K562 (cell line): Measurements from ENCODE around the gene SORL1-AS1.

ENCODE experiments used
- ATAC-seq: fragments of 200-7000 bp; cut with Tn5 transposase; 3 replicates; pipeline ENCODE4 v1.9.1; 2020; ENCODE audit warnings: moderate library complexity
- BruUV-seq: library from RNA; stranded (reverse); fragments of 400-500 nt; replicated peaks from 2 replicates; lab custom pipeline; 2021; lab: Mats Ljungman, UMichigan
- CTCF ChIA-PET: fragments of 300-600 bp; formaldehyde crosslinking; extraction: SDS; loops from one replicate; lab custom pipeline; 2021; ENCODE audit warnings: low intra/inter-chr PET ratio; lab: Yijun Ruan, JAX
- POLR2A ChIA-PET: fragments of 300-600, 350-650 bp; sonication (Branson Sonifier 250); formaldehyde crosslinking; extraction: SDS; loops from one replicate; lab custom pipeline; 2021; ENCODE audit warnings: antibody characterized with exemption, inconsistent platforms; lab: Yijun Ruan, JAX
- DNase-seq, 4 experiments: peaks; one replicate each; pipeline versions ENCODE4 v3.0.0 to v3.0.0-alpha.2; 2011 to 2018; ENCODE audit warnings: low spot score in 3 of 4, mixed read lengths in 3 of 4; ENCODE audit errors: extremely low read depth in 1 of 4
- FAIRE-seq: peaks from 2 replicates; lab custom pipeline; 2011; peaks lifted over from hg19 to GRCh38; lab: Jason Lieb, UNC
- H2AFZ ChIP-seq: 2 replicates; pipeline ENCODE4 v1.6.0; 2011; ENCODE audit warnings: low read depth, low read length, control low read depth, inconsistent platforms
- H3K27ac ChIP-seq: fragments of 200-600 bp; 3 replicates; pipeline ENCODE4 v1.8.0; 2011; ENCODE audit warnings: low read depth, mild to moderate bottlenecking, control low read depth, inconsistent platforms, low read length, moderate library complexity, mixed read lengths; ENCODE audit errors: extremely low read depth
- H3K27me3 ChIP-seq, 2 experiments: fragments of 300-600 bp in 1 of 2; 2 replicates in 1 of 2; 3 replicates in 1 of 2; pipeline versions ENCODE4 v1.6.0 to v1.8.0; 2011; ENCODE audit warnings: inconsistent platforms in 2 of 2, low read length in 2 of 2, mild to moderate bottlenecking in 1 of 2, mixed read lengths in 1 of 2, moderate library complexity in 1 of 2; ENCODE audit not compliant: control insufficient read depth in 2 of 2, insufficient read depth in 2 of 2
- H3K36me3 ChIP-seq: fragments of 300-600 bp; 3 replicates; pipeline ENCODE4 v1.8.0; 2011; ENCODE audit warnings: mild to moderate bottlenecking, low read length, inconsistent platforms; ENCODE audit not compliant: control insufficient read depth, insufficient read depth
- H3K4me1 ChIP-seq, 2 experiments: fragments of 200-600 bp in 1 of 2; replicated peaks in 1 of 2; 2 replicates in 1 of 2; 3 replicates in 1 of 2; pipeline versions ENCODE4 v1.5.1 to v1.8.0; 2011; ENCODE audit warnings: inconsistent platforms in 2 of 2, low read length in 2 of 2, mild to moderate bottlenecking in 1 of 2, mixed read lengths in 1 of 2, moderate library complexity in 1 of 2; ENCODE audit not compliant: control insufficient read depth in 2 of 2, insufficient read depth in 2 of 2
- H3K4me2 ChIP-seq: 2 replicates; pipeline ENCODE4 v1.6.1; 2011; ENCODE audit warnings: low read length, control low read depth, inconsistent platforms, mixed read lengths; ENCODE audit not compliant: insufficient read depth
- H3K4me3 ChIP-seq: fragments of 200-600 bp; sonication (generic), shearing (Covaris generic); 2 replicates; pipeline ENCODE4 v1.5.1; 2016; ENCODE audit warnings: control low read depth, inconsistent platforms
- H3K79me2 ChIP-seq: fragments of 200-600 bp; 3 replicates; pipeline ENCODE4 v1.8.0; 2011; ENCODE audit warnings: low read length, inconsistent platforms; ENCODE audit not compliant: control insufficient read depth, insufficient read depth
- H3K9ac ChIP-seq, 2 experiments: 2 replicates each; pipeline versions ENCODE4 v1.6.0 to v1.6.1; 2011; ENCODE audit warnings: low read depth in 2 of 2, low read length in 2 of 2, control low read depth in 1 of 2, inconsistent platforms in 1 of 2, mild to moderate bottlenecking in 1 of 2, mixed read lengths in 1 of 2; ENCODE audit not compliant: insufficient read depth in 1 of 2
- H3K9me1 ChIP-seq: one replicate; pipeline ENCODE4 v1.6.0; 2011; ENCODE audit warnings: inconsistent platforms, mild to moderate bottlenecking, low read length, moderate library complexity; ENCODE audit not compliant: control insufficient read depth, insufficient read depth
- H3K9me3 ChIP-seq: replicated peaks from 2 replicates; pipeline ENCODE4 v1.5.1; 2011; ENCODE audit warnings: low read depth, low read length, inconsistent platforms; ENCODE audit not compliant: control insufficient read depth, insufficient read depth
- H4K20me1 ChIP-seq: replicated peaks from 2 replicates; pipeline ENCODE4 v1.6.1; 2011; ENCODE audit warnings: low read length, inconsistent platforms, mixed read lengths; ENCODE audit not compliant: control insufficient read depth, insufficient read depth
- ATF7 ChIP-seq: fragments of 450-650 bp; IDR thresholded peaks from 2 replicates; pipeline ENCODE4 v1.7.1; 2014; ENCODE audit warnings: mild to moderate bottlenecking, moderate library complexity
- CHD7 ChIP-seq: fragments of 200-600 bp; sonication (generic); IDR thresholded peaks from one replicate; pipeline ENCODE4 v1.6.1; 2012; ENCODE audit warnings: mild to moderate bottlenecking, low read depth, low read length, inconsistent platforms
- DACH1 ChIP-seq: fragments of 450-650 bp; IDR thresholded peaks from 2 replicates; pipeline ENCODE4 v1.6.1; 2018; ENCODE audit not compliant: partially characterized antibody
- FOXJ3 ChIP-seq: sonication (generic); formaldehyde crosslinking; IDR thresholded peaks from 2 replicates; pipeline ENCODE4 v1.4.0; 2020; ENCODE audit warnings: mild to moderate bottlenecking, missing genetic modification reagents
- FOXP1 ChIP-seq: sonication (generic); formaldehyde crosslinking; IDR thresholded peaks from 2 replicates; pipeline ENCODE4 v1.8.0; 2022; ENCODE audit warnings: mild to moderate bottlenecking, missing genetic modification reagents
- GATA2 ChIP-seq: sonication (generic); formaldehyde crosslinking; IDR thresholded peaks from 2 replicates; pipeline ENCODE4 v1.4.0; 2020; ENCODE audit warnings: mild to moderate bottlenecking, missing genetic modification reagents
- MCM2 ChIP-seq: fragments of 450-650 bp; IDR thresholded peaks from 2 replicates; pipeline ENCODE4 v1.6.1; 2017; ENCODE audit warnings: low read depth, mild to moderate bottlenecking
- MYC ChIP-seq, 2 experiments: fragments of 250-450 bp in 1 of 2; sonication (Bioruptor Pico) in 1 of 2; IDR thresholded peaks; 2 replicates each; pipeline versions ENCODE4 v1.5.1 to v1.6.1; 2012 to 2021; ENCODE audit warnings: low read depth in 2 of 2, borderline replicate concordance in 1 of 2, improper control_type of control experiment in 1 of 2, low read length in 1 of 2, mild to moderate bottlenecking in 1 of 2, moderate library complexity in 1 of 2
- PHF21A ChIP-seq: fragments of 450-650 bp; IDR thresholded peaks from 2 replicates; pipeline ENCODE4 v1.6.1; 2017; ENCODE audit warnings: low read depth, borderline replicate concordance
- PML ChIP-seq: IDR thresholded peaks from 2 replicates; pipeline ENCODE4 v1.6.1; 2012; ENCODE audit warnings: low read length, inconsistent platforms
- SNIP1 ChIP-seq: fragments of 450-650 bp; IDR thresholded peaks from 2 replicates; pipeline ENCODE4 v1.7.1; 2017; ENCODE audit warnings: low read depth, mild to moderate bottlenecking
- ZFP1 ChIP-seq: fragments of 450-650 bp; formaldehyde crosslinking; IDR thresholded peaks from 2 replicates; pipeline ENCODE4 v1.4.0; 2020; ENCODE audit warnings: mild to moderate bottlenecking, mixed read lengths
- ZNF384 ChIP-seq: IDR thresholded peaks from 2 replicates; pipeline ENCODE4 v1.6.1; 2012; ENCODE audit warnings: low read depth, low read length, improper control_type of control experiment
- WGBS: fragments of 100-300 bp; shearing (Covaris generic); methylation state at CpG from one replicate; pipeline ENCODE4 v1.1.6; 2016; ENCODE audit warnings: low coverage, mixed read lengths; ENCODE audit not compliant: insufficient coverage; ENCODE audit errors: missing lambda C conversion rate; 5-methylcytosine and 5-hydroxymethylcytosine counted together
- in situ Hi-C: fragments of 300-500 bp; cut with MboI; formaldehyde crosslinking; loops from 4 replicates; pipeline ENCODE4 v1.15.0; 2018; ENCODE audit warnings: inconsistent platforms, mixed read lengths
- intact Hi-C: fragments of 100-400 bp; cut with micrococcal nuclease; formaldehyde crosslinking; loops from 2 replicates; pipeline ENCODE4 v1.14.2; 2022

SORL1-AS1 gene

GRCh38 chr11:121466063-121466794, 13.5 kb upstream of the SORL1-AS1 start:
- POLR2A ChIA-PET = interaction anchor here (0.6 kb wide), 1 partner anchor 958 kb away, joined by 3 read pairs; no protein-coding TSS in a partner anchor
- Histone ChIP-seq H3K9ac (no peak overlapping the region), H3K4me2 (no peak overlapping the region), H3K79me2 (no peaks in the 10 kb centered on the region), H2AFZ (no peak overlapping the region), H4K20me1 (no peaks in the 10 kb centered on the region), H3K27ac (no peak overlapping the region), H3K9me3 (no peaks in the 10 kb centered on the region), H3K4me1 (no peaks in the 10 kb centered on the region; a peak in 1 of 5 replicates), H3K27me3 (peaks cover 0 to 24% of the 10 kb centered on the region in 2 experiments; a peak in 2 of 5 replicates), H3K36me3 (no peaks in the 10 kb centered on the region), H3K9me1 (no peaks in the 10 kb centered on the region), H3K4me3 (no peak overlapping the region)
- FAIRE-seq = no peak
- CTCF ChIA-PET = no interaction called here
- intact Hi-C loops = no loop called here
- in situ Hi-C loops = no loop called here
- 0% methylated on average over 8 of the region's 8 CpGs for WGBS
- ATAC-seq = no peak
- no TSS peak for BruUV-seq
- peak in 3 of 4 experiments; percentile 16 to 20 (median 19) for DNase-seq
- no peak for TF ChIP-seq GATA2 (CRISPR knock-in tag)
- TF ChIP-seq MYC (IDR thresholded peaks at IDR 0.05; ENCODE audit: low read depth, low read length) = no peak
- TF ChIP-seq MYC (CRISPR knock-in tag; IDR thresholded peaks at IDR 0.05; ENCODE audit: borderline replicate concordance, low read depth) = no peak
- no peak for TF ChIP-seq PHF21A
- TF ChIP-seq MCM2 = no peak
- no peak for TF ChIP-seq PML
- no peak for TF ChIP-seq ATF7
- no peak for TF ChIP-seq FOXJ3 (CRISPR knock-in tag)
- no peak for TF ChIP-seq FOXP1
- TF ChIP-seq ZNF384 = no peak
- TF ChIP-seq DACH1 = no peak
- no peak for TF ChIP-seq CHD7
- TF ChIP-seq SNIP1 = no peak
- TF ChIP-seq ZFP1 = no peak
